NCI-H2196 treated with DMSO at 0.1 percent for 48 hours (cell line): Measurements from ENCODE around the gene SGMS1.

Source experiments
- DNase-seq: peaks from one replicate; lab custom pipeline; 2025; ENCODE audit not compliant: unreplicated experiment; lab: John Stamatoyannopoulos, UW

Gene SGMS1

GRCh38 chr10:50316174-50316573 lies 307.6 kb downstream of the SGMS1 start:
- no peak for DNase-seq

DNA sequence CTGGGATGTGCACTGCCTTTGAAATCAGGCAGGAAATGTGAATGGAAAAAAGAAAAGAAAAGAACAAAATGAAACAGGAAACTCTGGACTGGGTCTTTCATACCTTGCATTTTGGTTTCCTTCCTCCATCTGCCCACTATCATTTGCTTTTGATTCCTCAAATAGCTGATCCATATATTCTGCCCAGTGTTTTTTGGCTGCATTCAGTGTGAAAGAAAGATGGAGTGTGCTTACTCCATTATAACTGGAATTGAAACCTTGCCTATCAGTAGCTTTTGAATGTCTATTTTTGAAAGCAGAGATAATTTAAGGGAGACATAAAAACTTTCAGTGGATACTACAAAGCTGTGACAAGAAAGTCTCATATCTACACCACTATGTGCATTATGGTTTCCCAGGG lies 308.3 kb downstream of the SGMS1 start:
- DNase-seq = no peak

DNA sequence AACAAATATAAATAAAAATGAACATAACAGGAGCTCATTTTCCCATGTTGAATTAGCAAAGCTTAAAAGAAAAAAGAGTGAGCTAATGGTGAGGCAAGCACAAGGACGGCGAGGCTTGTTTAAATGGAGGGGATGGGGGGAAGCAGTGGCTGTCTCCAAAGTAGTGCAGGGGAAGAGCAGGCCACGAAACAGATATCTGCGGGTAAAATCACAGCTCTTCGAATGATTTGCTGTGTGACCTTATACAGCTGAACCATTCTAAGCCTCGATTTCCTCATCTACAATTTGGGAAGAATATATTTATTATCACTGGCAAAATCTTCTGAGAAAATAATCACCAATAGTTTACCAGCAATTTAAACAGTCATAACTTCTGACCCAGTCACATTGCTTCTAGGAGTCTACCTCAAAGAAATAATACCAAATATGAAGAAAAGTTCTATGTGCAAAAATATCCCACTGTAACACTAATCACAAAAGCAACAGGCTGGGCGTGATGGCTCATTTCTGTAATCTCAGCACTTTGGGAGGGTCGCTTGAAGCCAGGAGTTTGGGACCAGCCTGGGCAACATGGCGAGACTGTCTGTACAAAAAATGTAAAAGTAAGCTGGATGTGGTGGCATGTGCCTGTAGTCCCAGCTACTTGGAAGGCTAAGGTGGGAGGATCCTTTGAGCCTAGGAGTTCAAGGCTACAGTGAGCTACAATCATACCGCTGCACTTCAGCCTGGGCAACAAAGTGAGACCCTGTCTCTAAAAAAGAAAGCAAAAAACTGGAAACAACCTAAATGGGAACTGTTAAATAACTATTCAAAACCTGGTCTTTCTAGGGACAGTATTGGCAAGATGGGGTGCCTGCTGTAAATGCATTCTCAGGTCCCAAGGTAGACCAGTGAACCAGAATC lies 309.3 kb downstream of the SGMS1 start:
- DNase-seq = no peak

DNA sequence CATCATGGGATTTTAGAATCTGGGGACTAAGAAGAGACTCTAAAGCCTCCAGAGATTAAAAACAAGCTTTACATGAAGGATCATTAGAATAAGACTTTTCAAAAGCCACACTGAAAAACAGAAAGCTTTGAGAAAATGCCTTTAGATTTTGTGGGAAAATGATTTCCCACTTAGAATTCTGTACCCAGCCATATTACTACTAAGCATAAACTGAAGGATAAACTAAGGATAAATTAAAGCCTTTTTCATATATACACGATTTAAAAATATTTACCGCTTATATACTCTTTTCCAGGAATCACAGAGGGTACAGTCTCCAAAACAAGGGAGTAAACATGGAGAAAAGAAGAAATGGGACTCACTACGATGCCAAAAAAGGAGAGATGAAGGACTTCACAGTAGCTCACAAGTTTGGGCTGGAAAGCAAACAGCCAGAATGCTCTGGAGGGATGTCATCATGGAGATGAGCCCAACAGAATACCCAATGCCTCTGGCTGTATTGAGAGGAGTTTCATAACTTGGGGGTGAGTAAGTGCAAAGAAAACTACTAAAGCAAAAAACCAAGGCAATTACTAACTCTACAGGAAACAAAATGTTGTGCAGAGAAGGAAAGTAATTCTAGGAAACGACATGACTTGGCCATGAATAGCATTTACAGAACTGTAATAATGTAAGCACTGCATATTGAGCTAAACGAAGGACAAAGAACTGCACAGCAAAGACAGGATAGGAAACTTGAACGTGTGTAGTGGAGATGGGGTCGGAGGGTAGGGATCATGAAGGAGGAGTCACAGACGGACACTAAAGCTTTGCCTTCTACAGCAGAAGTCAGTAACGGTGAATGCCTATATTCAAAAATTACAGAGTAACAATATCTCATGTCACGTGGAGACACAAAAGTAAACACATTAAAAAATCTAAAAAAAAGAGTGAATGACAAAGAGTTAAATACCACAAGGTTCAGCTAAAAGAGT lies 311.0 kb downstream of the SGMS1 start:
- DNase-seq = no peak

- no peak for DNase-seq
Observed at GRCh38 chr10:50310560-50311174, 313.1 kb downstream of the SGMS1 start.

- DNase-seq = no peak
Observed at GRCh38 chr10:50309342-50309741, 314.4 kb downstream of the SGMS1 start.

DNA sequence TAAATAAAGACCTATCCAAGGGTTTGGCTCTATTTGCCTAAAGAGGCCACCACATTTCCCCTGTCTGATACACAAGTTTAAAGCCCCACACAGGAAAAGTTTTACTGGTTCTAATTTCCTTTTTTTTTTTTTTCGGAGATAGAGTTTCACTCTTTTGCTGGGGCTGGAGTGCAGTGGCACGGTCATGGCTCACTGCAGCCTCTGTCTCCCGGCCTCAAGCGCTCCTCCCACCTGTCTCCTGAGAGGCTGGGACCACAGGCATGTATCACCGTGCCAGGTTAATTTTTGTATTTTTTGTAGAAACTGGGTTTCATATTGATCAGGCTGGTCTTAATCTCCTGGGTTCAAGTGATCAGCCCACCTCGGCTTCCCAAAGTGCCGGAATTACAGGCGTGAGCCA lies 319.1 kb downstream of the SGMS1 start:
- DNase-seq = no peak

- no peak for DNase-seq
Observed at GRCh38 chr10:50299948-50300669, 323.6 kb downstream of the SGMS1 start.

GRCh38 chr10:50295367-50295766 lies 328.4 kb downstream of the SGMS1 start:
- DNase-seq = no peak

DNA sequence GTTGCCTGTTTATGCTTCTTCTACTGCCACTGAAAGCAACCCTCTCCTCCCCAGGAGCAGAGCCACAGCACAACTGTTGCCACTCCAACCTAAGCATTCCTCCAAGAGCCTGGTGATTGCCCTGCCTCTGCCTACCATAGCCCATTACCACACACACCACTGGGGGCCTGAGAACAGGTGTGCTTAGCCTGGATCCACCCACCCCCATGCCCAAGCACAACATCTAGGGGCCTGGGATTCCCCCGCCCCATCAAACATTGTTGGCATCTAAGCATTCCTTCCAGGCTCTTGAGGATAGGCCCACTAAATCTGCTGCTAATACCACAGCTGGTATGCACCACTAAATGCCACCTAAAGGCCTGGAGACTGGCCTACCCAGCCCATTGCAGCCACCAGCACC lies 329.2 kb downstream of the SGMS1 start:
- DNase-seq = no peak

GRCh38 chr10:50293513-50294313 lies 330.0 kb downstream of the SGMS1 start:
- no peak for DNase-seq

DNA sequence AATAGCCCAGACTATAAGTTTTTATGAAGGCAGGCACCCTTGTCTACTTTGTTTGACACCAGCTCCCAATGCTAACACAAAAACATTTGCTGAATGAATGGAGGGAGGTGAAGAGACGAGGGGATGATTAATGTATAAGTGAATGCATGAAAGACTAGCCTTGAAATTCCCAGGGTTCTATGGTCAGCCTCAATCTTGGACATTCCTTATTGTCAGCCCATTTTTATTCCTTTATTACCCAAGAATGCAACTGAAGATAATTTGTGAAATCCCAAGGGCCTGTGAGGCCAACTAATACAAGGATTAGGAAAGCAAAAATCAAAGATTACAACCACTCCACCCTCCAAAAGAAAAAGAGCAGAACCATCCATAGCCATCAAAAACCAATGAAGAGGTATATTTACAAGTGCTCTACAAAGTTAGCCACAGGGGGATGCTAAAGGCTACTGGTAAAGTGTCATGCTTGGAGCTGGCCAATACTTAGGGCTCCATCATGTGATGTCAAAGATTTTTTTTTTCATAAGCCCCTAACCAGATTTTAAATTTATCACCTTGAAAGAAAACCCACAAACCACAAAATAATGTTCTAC lies 332.4 kb downstream of the SGMS1 start:
- DNase-seq = no peak

GRCh38 chr10:50289196-50289595 lies 334.6 kb downstream of the SGMS1 start:
- no peak for DNase-seq

- no peak for DNase-seq
Observed at GRCh38 chr10:50286996-50287803, 336.6 kb downstream of the SGMS1 start.

DNA sequence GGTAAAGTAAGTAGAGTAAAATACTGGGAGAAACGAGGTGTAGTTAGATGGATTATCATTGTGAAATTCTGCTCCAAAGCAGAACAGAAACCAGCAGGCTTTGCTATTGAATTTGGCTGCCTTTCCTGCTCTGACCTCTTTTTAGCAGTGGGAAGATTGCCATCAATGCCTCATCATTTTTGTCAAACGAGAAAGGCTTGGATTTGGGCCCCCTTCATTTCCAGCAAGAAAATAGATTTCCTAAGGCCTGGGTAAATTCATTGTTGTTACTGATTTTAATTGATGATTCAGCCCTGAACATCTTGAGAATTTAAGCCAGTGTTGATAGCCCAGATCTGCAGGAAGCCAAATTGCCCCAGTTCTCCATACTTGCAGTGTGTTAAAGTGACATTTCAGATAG lies 337.2 kb downstream of the SGMS1 start:
- no peak for DNase-seq

GRCh38 chr10:50281967-50282522 lies 341.7 kb downstream of the SGMS1 start:
- DNase-seq = no peak

DNA sequence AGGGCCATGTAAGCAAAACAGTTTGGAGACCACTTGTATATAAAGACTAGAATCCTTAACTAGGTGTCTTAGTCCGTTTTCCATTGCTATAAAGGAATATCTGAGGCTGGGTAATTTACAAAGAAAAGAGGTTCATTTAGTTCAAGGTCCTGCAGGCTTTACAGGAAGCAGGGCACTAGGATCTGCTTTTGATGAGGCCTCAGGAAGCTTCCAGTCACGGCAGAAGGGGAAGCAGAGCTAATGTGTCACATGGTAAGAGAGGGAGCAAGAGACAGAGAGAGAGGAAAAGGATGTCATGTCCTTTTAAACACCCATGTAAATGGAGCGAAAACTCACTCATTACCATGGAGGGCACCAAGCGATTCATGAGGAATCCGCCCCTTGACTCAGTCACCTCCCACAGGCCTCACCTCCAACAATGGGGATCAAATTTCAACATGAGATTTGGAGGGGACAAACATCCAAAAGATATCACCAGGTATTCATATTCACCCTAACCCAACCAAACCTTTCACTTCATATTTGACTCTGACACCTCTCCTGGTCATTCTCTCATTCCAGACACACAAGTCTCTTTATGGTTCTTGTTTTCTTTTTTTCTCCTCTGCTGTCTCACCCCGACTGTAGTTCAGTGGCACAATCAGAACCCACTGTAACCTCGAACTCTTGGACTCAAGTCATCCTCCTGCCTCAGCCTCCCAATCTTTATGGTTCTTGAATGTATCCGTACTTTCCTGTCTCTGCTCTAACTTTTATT lies 342.4 kb downstream of the SGMS1 start:
- no peak for DNase-seq
